Erythroblast (primary cell): ENCODE results near the gene DSN1.

Source experiments
- GATA1 ChIP-seq: IDR thresholded peaks from 2 replicates; pipeline ENCODE4 v1.6.1; 2011; ENCODE audit warnings: low read depth, mild to moderate bottlenecking, control low read depth, low read length, moderate library complexity
- POLR2A ChIP-seq: IDR thresholded peaks from 2 replicates; pipeline ENCODE4 v1.6.1; 2011; ENCODE audit warnings: mild to moderate bottlenecking, low read length

- TF ChIP-seq POLR2A = no peak
- no peak for TF ChIP-seq GATA1
Observed at GRCh38 chr20:36745927-36746659, 27.5 kb downstream of the DSN1 start, which contains the start of gene NDRG3.
